ENCODE results near the gene ARL8B.
"Not testable (repeated sequence)": the region's sequence is repeated elsewhere in the genome, so short reads cannot be mapped to it uniquely, and the experiment has no call there.

DNA sequence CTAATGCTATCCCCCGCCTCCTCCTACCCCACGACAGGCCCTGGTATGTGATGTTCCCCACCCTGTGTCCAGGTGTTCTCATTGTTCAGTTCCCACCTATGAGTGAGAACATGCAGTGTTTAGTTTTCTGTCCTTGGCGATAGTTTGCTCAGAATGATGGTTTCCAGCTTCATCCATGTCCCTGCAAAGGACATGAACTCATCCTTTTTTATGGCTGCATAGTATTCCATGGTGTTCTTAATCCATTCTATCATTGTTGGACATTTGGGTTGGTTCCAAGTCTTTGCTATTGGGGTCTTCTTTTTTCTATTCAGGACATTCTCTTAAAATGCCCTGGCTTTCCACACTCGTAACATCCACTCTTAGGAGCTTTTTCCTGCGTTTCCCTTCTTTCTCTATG, 25.1 kb downstream of the ARL8B start:
- TF ChIP-seq CTCF (IDR thresholded peaks at IDR 0.05 in 2 of 3, conservative IDR thresholded peaks at IDR 0.05 in 1 of 3; ENCODE audit: control insufficient read depth in 2 of 3, extremely low read depth in 1 of 3, insufficient read depth in 1 of 3, low read depth in 3 of 3, low read length in 3 of 3); EZH2 (IDR thresholded peaks at IDR 0.05; ENCODE audit: borderline replicate concordance, control insufficient read depth, low read depth, low read length); ATF2 (IDR thresholded peaks at IDR 0.05; ENCODE audit: low read length); STAT1 (conservative IDR thresholded peaks at IDR 0.05); NFIC (IDR thresholded peaks at IDR 0.05; ENCODE audit: low read depth, low read length); SMARCA5 (IDR thresholded peaks at IDR 0.05); ZNF274 (IDR thresholded peaks at IDR 0.05; ENCODE audit: insufficient read depth, insufficient read length); MAX (IDR thresholded peaks at IDR 0.05; ENCODE audit: low read depth, low read length); NFYA (IDR thresholded peaks at IDR 0.05; ENCODE audit: borderline replicate concordance, low read depth, low read length); RFX5 (IDR thresholded peaks at IDR 0.05; ENCODE audit: low read depth, low read length); TBL1XR1 (IDR thresholded peaks at IDR 0.05; ENCODE audit: low read depth, low read length): not testable (repeated sequence)
- TF ChIP-seq, protein P1, sequence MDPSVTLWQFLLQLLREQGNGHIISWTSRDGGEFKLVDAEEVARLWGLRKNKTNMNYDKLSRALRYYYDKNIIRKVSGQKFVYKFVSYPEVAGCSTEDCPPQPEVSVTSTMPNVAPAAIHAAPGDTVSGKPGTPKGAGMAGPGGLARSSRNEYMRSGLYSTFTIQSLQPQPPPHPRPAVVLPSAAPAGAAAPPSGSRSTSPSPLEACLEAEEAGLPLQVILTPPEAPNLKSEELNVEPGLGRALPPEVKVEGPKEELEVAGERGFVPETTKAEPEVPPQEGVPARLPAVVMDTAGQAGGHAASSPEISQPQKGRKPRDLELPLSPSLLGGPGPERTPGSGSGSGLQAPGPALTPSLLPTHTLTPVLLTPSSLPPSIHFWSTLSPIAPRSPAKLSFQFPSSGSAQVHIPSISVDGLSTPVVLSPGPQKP (IDR thresholded peaks at IDR 0.05; ENCODE audit: low read depth, low read length) = not testable (repeated sequence)
- TF ChIP-seq, protein P2, sequence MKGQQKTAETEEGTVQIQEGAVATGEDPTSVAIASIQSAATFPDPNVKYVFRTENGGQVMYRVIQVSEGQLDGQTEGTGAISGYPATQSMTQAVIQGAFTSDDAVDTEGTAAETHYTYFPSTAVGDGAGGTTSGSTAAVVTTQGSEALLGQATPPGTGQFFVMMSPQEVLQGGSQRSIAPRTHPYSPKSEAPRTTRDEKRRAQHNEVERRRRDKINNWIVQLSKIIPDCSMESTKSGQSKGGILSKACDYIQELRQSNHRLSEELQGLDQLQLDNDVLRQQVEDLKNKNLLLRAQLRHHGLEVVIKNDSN (IDR thresholded peaks at IDR 0.05; ENCODE audit: borderline replicate concordance, extremely low read length, insufficient read depth, low read depth, low read length) = not testable (repeated sequence)

Data from GM12878 (cell line).